H9 (cell line): ENCODE measurements around the gene HDAC6. TPM values are rescaled to one million over a fixed set of nuclear protein-coding genes. Genes with fewer than 3 reads are reported as not detected.

ENCODE experiments used
- DNase-seq: peaks from one replicate; pipeline ENCODE4 v3.0.0-alpha.2; 2017
- H2AFZ ChIP-seq: one replicate; pipeline ENCODE4 v1.6.1; 2013; ENCODE audit warnings: mild to moderate bottlenecking, low read length, control low read depth, moderate library complexity
- H2AK5ac ChIP-seq: 2 replicates; pipeline ENCODE4 v1.6.1; 2013; ENCODE audit warnings: low read length, control low read depth, mixed read lengths; ENCODE audit not compliant: insufficient read length
- H2BK120ac ChIP-seq: one replicate; pipeline ENCODE4 v1.6.1; 2013; ENCODE audit warnings: low read depth, mild to moderate bottlenecking, low read length, control low read depth, inconsistent platforms; ENCODE audit not compliant: poor library complexity, severe bottlenecking
- H2BK12ac ChIP-seq: 2 replicates; pipeline ENCODE4 v1.6.1; 2013; ENCODE audit warnings: low read length, control low read depth, mixed read lengths, low read depth; ENCODE audit not compliant: insufficient read length
- H2BK15ac ChIP-seq: 2 replicates; pipeline ENCODE4 v1.6.1; 2013; ENCODE audit warnings: low read depth, low read length, control low read depth
- H2BK20ac ChIP-seq: one replicate; pipeline ENCODE4 v1.6.1; 2013; ENCODE audit warnings: low read depth, mild to moderate bottlenecking, low read length, control low read depth, inconsistent platforms; ENCODE audit not compliant: poor library complexity, severe bottlenecking
- H2BK5ac ChIP-seq: 2 replicates; pipeline ENCODE4 v1.6.1; 2013; ENCODE audit warnings: low read length, control low read depth, mixed read lengths; ENCODE audit not compliant: insufficient read length
- H3K14ac ChIP-seq: 2 replicates; pipeline ENCODE4 v1.6.1; 2013; ENCODE audit warnings: low read length, control low read depth; ENCODE audit not compliant: insufficient read depth
- H3K18ac ChIP-seq: 2 replicates; pipeline ENCODE4 v1.6.1; 2013; ENCODE audit warnings: low read depth, mild to moderate bottlenecking, mixed read lengths, low read length, control low read depth; ENCODE audit not compliant: insufficient read length
- H3K23ac ChIP-seq: 2 replicates; pipeline ENCODE4 v1.6.1; 2013; ENCODE audit warnings: low read length, control low read depth, mixed read lengths, low read depth; ENCODE audit not compliant: insufficient read length
- H3K23me2 ChIP-seq: 2 replicates; pipeline ENCODE4 v1.6.1; 2013; ENCODE audit warnings: low read depth, mild to moderate bottlenecking, mixed read lengths, low read length, control low read depth; ENCODE audit not compliant: insufficient read length, poor library complexity, severe bottlenecking
- H3K27ac ChIP-seq: 2 replicates; pipeline ENCODE4 v1.5.1; 2013; ENCODE audit warnings: low read length, control low read depth, mixed read lengths, low read depth; ENCODE audit not compliant: insufficient read length
- H3K27me3 ChIP-seq: 2 replicates; pipeline ENCODE4 v1.6.1; 2013; ENCODE audit warnings: low read length, control low read depth, inconsistent platforms; ENCODE audit not compliant: insufficient read depth
- H3K4ac ChIP-seq: 2 replicates; pipeline ENCODE4 v1.6.1; 2013; ENCODE audit warnings: low read depth, mild to moderate bottlenecking, control low read depth, inconsistent platforms, low read length, moderate library complexity
- H3K4me1 ChIP-seq: 2 replicates; pipeline ENCODE4 v1.6.1; 2013; ENCODE audit warnings: low read length, control low read depth, inconsistent platforms; ENCODE audit not compliant: insufficient read depth
- H3K4me2 ChIP-seq: 2 replicates; pipeline ENCODE4 v1.6.1; 2013; ENCODE audit warnings: low read length, control low read depth, mixed read lengths; ENCODE audit not compliant: insufficient read length, insufficient read depth
- H3K56ac ChIP-seq: 2 replicates; pipeline ENCODE4 v1.6.1; 2013; ENCODE audit warnings: low read depth, mild to moderate bottlenecking, mixed read lengths, low read length, control low read depth; ENCODE audit not compliant: insufficient read length
- H3K79me1 ChIP-seq: 2 replicates; pipeline ENCODE4 v1.6.1; 2013; ENCODE audit warnings: low read depth, mild to moderate bottlenecking, moderate library complexity, low read length, control low read depth, inconsistent platforms; ENCODE audit not compliant: insufficient read depth, poor library complexity, severe bottlenecking
- H3K79me2 ChIP-seq: 2 replicates; pipeline ENCODE4 v1.6.1; 2013; ENCODE audit warnings: low read length, control low read depth, inconsistent platforms; ENCODE audit not compliant: insufficient read depth
- H3K9ac ChIP-seq: 2 replicates; pipeline ENCODE4 v1.6.1; 2013; ENCODE audit warnings: low read length, control low read depth, mixed read lengths; ENCODE audit not compliant: insufficient read length; ENCODE audit errors: extremely low read depth
- H3K9me3 ChIP-seq: one replicate; pipeline ENCODE4 v1.6.1; 2013; ENCODE audit warnings: low read depth, low read length, inconsistent platforms; ENCODE audit not compliant: control insufficient read depth
- H3T11ph ChIP-seq: one replicate; pipeline ENCODE4 v1.6.1; 2013; ENCODE audit warnings: mild to moderate bottlenecking, low read length, control low read depth, inconsistent platforms
- H4K20me1 ChIP-seq: one replicate; pipeline ENCODE4 v1.6.1; 2013; ENCODE audit not compliant: control insufficient read depth, insufficient read length, insufficient read depth
- H4K5ac ChIP-seq: 2 replicates; pipeline ENCODE4 v1.6.1; 2013; ENCODE audit warnings: low read depth, mild to moderate bottlenecking, mixed read lengths, low read length, control low read depth; ENCODE audit not compliant: insufficient read length
- H4K8ac ChIP-seq: replicated peaks from 2 replicates; pipeline ENCODE4 v1.6.1; 2013; ENCODE audit warnings: low read length, control low read depth, mixed read lengths, low read depth; ENCODE audit not compliant: insufficient read length
- H4K91ac ChIP-seq: 2 replicates; pipeline ENCODE4 v1.6.1; 2013; ENCODE audit warnings: low read depth, mild to moderate bottlenecking, moderate library complexity, mixed read lengths, low read length, control low read depth; ENCODE audit not compliant: insufficient read length
- H3K27ac Mint-ChIP-seq, 3 experiments: 2 replicates in 2 of 3; 3 replicates in 1 of 3; pipeline ENCODE4 v1.8.0; 2020 to 2021; ENCODE audit warnings: mixed read lengths in 3 of 3, mild to moderate bottlenecking in 1 of 3, moderate library complexity in 1 of 3
- H3K27me3 Mint-ChIP-seq: 2 replicates; pipeline ENCODE4 v1.8.0; 2021; ENCODE audit warnings: low read depth, mild to moderate bottlenecking, moderate library complexity, mixed read lengths
- H3K36me3 Mint-ChIP-seq, 3 experiments: 2 replicates in 2 of 3; 3 replicates in 1 of 3; pipeline ENCODE4 v1.8.0; 2020 to 2021; ENCODE audit warnings: low read depth in 3 of 3, mixed read lengths in 3 of 3; ENCODE audit not compliant: insufficient read depth in 1 of 3
- H3K4me1 Mint-ChIP-seq, 2 experiments: 2 replicates each; pipeline ENCODE4 v1.8.0; 2020; ENCODE audit warnings: mixed read lengths in 2 of 2
- H3K4me3 Mint-ChIP-seq, 2 experiments: 2 replicates in 1 of 2; 3 replicates in 1 of 2; pipeline ENCODE4 v1.8.0; 2020 to 2021; ENCODE audit warnings: mild to moderate bottlenecking in 2 of 2, mixed read lengths in 2 of 2, moderate library complexity in 1 of 2
- H3K9me3 Mint-ChIP-seq, 2 experiments: 2 replicates in 1 of 2; 3 replicates in 1 of 2; pipeline ENCODE4 v1.8.0; 2020; ENCODE audit warnings: mild to moderate bottlenecking in 2 of 2, mixed read lengths in 2 of 2, moderate library complexity in 1 of 2
- WGBS: extraction: QIAGEN DNeasy Blood & Tissue Kit; methylation state at CpG from one replicate; pipeline ENCODE4 v1.1.7; 2013; ENCODE audit warnings: missing lambda C conversion rate, low lambda C conversion rate, mixed read lengths; ENCODE audit not compliant: insufficient read length; ENCODE audit errors: extremely low coverage; 5-methylcytosine and 5-hydroxymethylcytosine counted together
- total RNA-seq: library from RNA; stranded (reverse); gene quantifications from 2 replicates; pipeline ENCODE4 v1.2.1, GENCODE V29; 2021
- TF ChIP-seq, protein P1 (sequence below): fragments of 200-600 bp; sonication (generic); conservative IDR thresholded peaks from 3 replicates; pipeline ENCODE4 v1.8.0; 2021; ENCODE audit warnings: antibody characterized with exemption, mild to moderate bottlenecking

Gene HDAC6
- total RNA-seq, 1 experiment from 2014 or later = 52.8 TPM

DNA sequence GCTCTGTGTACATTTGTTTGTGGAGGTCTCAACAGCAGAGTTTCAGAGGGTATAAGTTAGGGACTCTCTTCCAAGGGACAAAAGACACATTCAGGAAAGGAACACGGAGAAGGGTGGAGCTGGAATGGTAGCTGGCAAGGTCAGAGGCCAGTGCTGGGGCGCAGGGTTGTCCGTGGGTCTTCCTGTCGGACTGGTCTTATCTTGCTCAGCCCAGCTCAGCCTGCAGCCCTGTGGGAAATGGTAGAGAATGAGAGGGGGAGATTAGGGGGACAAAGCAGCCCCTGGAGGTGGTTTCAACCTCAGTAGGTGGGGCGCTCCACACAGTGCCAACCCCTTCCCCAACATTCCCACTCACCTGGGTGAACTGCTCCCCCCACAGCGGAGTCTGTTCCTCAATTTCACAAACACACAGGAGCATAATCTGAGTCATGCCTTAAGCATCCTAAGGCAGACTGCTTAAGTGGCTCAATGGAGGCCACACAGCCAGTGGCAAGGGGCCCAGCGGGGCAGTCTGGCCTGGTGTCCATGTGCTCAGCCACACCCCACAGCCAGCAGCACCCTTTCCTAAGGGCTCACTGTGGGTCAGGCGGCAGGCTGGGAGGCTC lies 6.9 kb upstream of the HDAC6 start:
- Histone ChIP-seq H4K20me1 (no peaks in the 10 kb centered on the region), H4K91ac (no peak overlapping the region), H3K14ac (no peak overlapping the region), H3K9ac (no peak overlapping the region), H3K4me1 (no peaks in the 10 kb centered on the region), H3K23me2 (no peaks in the 10 kb centered on the region), H4K8ac (no peak overlapping the region), H3T11ph (no peak overlapping the region), H3K79me2 (no peaks in the 10 kb centered on the region), H2BK5ac (no peak overlapping the region), H2BK15ac (no peak overlapping the region), H2BK12ac (no peak overlapping the region), H3K27me3 (no peaks in the 10 kb centered on the region), H3K4me2 (no peak overlapping the region), H3K56ac (no peak overlapping the region), H3K27ac (no peak overlapping the region), H2BK20ac (no peak overlapping the region), H2BK120ac (no peak overlapping the region), H3K4ac (no peak overlapping the region), H3K18ac (no peak overlapping the region), H3K9me3 (peaks cover 10% of the 10 kb centered on the region), H2AK5ac (no peak overlapping the region), H3K23ac (no peak overlapping the region), H4K5ac (no peak overlapping the region), H2AFZ (no peak overlapping the region), H3K79me1 (no peaks in the 10 kb centered on the region)
- peaks cover 2% of the 10 kb centered on the region; the same call in 1 of the 2 replicates for H3K27me3 Mint-ChIP-seq
- no CpG with 5 or more reads among the region's 8 CpGs for WGBS
- no peaks in the 10 kb centered on the region for H3K4me1 Mint-ChIP-seq
- TF ChIP-seq, protein P1, sequence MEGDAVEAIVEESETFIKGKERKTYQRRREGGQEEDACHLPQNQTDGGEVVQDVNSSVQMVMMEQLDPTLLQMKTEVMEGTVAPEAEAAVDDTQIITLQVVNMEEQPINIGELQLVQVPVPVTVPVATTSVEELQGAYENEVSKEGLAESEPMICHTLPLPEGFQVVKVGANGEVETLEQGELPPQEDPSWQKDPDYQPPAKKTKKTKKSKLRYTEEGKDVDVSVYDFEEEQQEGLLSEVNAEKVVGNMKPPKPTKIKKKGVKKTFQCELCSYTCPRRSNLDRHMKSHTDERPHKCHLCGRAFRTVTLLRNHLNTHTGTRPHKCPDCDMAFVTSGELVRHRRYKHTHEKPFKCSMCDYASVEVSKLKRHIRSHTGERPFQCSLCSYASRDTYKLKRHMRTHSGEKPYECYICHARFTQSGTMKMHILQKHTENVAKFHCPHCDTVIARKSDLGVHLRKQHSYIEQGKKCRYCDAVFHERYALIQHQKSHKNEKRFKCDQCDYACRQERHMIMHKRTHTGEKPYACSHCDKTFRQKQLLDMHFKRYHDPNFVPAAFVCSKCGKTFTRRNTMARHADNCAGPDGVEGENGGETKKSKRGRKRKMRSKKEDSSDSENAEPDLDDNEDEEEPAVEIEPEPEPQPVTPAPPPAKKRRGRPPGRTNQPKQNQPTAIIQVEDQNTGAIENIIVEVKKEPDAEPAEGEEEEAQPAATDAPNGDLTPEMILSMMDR = no peak
- H3K9me3 Mint-ChIP-seq = peaks cover 65 to 68% of the 10 kb centered on the region in 2 experiments
- DNase-seq = no peak
- H3K27ac Mint-ChIP-seq = no peak overlapping the region; a peak in 1 of 7 replicates
- H3K4me3 Mint-ChIP-seq = no peak overlapping the region
- peaks cover 0 to 7% (median 4%) of the 10 kb centered on the region in 3 experiments; a peak in 5 of 7 replicates for H3K36me3 Mint-ChIP-seq
